Loucy (cell line): Measurements from ENCODE around the gene OXTR.

Experiments used
- CTCF ChIP-seq: fragments of 200-600 bp; sonication (generic); conservative IDR thresholded peaks from 2 replicates; pipeline ENCODE4 v1.5.1; 2014; ENCODE audit warnings: mild to moderate bottlenecking, antibody characterized with exemption, low read length
- EZH2phosphoT487 ChIP-seq: fragments of 200-600 bp; IDR thresholded peaks from 2 replicates; pipeline ENCODE4 v1.6.1; 2018; ENCODE audit warnings: antibody characterized with exemption, mild to moderate bottlenecking, moderate library complexity, borderline replicate concordance

GRCh38 chr3:8739757-8740504 lies 29.5 kb downstream of the OXTR start:
- no peak for TF ChIP-seq CTCF
- TF ChIP-seq EZH2phosphoT487, result no peak
